T-helper 2 cell (primary cell): ENCODE data around the gene TMED1.

Source experiments
- DNase-seq, 5 experiments: peaks; one replicate each; pipeline versions ENCODE4 v3.0.0 to v3.0.0-alpha.2; 2012 to 2022

Gene TMED1

GRCh38 chr19:10809651-10810285 lies 26.2 kb downstream of the TMED1 start:
- no peak for DNase-seq

GRCh38 chr19:10808937-10809649 lies 26.9 kb downstream of the TMED1 start:
- DNase-seq, result peak in 2 of 5 experiments; percentile 8 to 90

- no peak for DNase-seq
Observed at GRCh38 chr19:10805758-10806247, 30.2 kb downstream of the TMED1 start.

GRCh38 chr19:10805065-10805757 lies 30.8 kb downstream of the TMED1 start:
- DNase-seq, result no peak

- DNase-seq, result no peak
Observed at GRCh38 chr19:10803252-10803651, 32.8 kb downstream of the TMED1 start.

- DNase-seq, result no peak
Observed at GRCh38 chr19:10802479-10802878, 33.5 kb downstream of the TMED1 start.

GRCh38 chr19:10800488-10800887 lies 35.5 kb downstream of the TMED1 start:
- DNase-seq, result no peak

- DNase-seq, result peak; percentile 30 to 98 (median 84)
Observed at GRCh38 chr19:10797541-10798256, 38.3 kb downstream of the TMED1 start.

GRCh38 chr19:10797078-10797477 lies 38.9 kb downstream of the TMED1 start:
- DNase-seq, result peak in 3 of 5 experiments; percentile 41 to 84 (median 66)

GRCh38 chr19:10796653-10797052 lies 39.4 kb downstream of the TMED1 start:
- no peak for DNase-seq

- DNase-seq, result no peak
Observed at GRCh38 chr19:10789866-10790265, 46.1 kb downstream of the TMED1 start.

- no peak for DNase-seq
Observed at GRCh38 chr19:10788146-10788545, 47.9 kb downstream of the TMED1 start.

GRCh38 chr19:10784257-10784656 lies 51.8 kb downstream of the TMED1 start:
- no peak for DNase-seq

GRCh38 chr19:10782795-10783194 lies 53.2 kb downstream of the TMED1 start:
- DNase-seq, result no peak
